ENCODE data around the gene CRYAA. TPM values are rescaled to one million over a fixed set of nuclear protein-coding genes. Genes with fewer than 3 reads are reported as not detected.

CRYAA gene
- total and polyA plus RNA-seq, 2 experiments from 2014 or later: not detected

GRCh38 chr21:43190951-43191350 lies 22.1 kb downstream of the CRYAA start:
- TF ChIP-seq CTCF (IDR thresholded peaks at IDR 0.05; ENCODE audit: low read depth, low read length): no peak
- Histone ChIP-seq H3K4me1 (ENCODE audit: low read depth) (peaks cover 13% of the 10 kb centered on the region), H3K27me3 (no peaks in the 10 kb centered on the region), H3K27ac (no peak overlapping the region), H3K9me3 (ENCODE audit: low read depth) (no peaks in the 10 kb centered on the region), H3K4me3 (no peak overlapping the region), H3K36me3 (no peaks in the 10 kb centered on the region)
- no peak for DNase-seq (ENCODE audit: low read depth in 1 of 2, low spot score in 1 of 2)

- H3K4me1 ChIP-seq (ENCODE audit: low read depth): peaks cover 13% of the 10 kb centered on the region
- TF ChIP-seq CTCF (IDR thresholded peaks at IDR 0.05; ENCODE audit: low read depth, low read length): no peak
- H3K4me3 ChIP-seq: no peak overlapping the region
- H3K9me3 ChIP-seq (ENCODE audit: low read depth): no peaks in the 10 kb centered on the region
- DNase-seq (ENCODE audit: low read depth in 1 of 2, low spot score in 1 of 2): no peak
- no peak overlapping the region for H3K27ac ChIP-seq
- H3K27me3 ChIP-seq: no peaks in the 10 kb centered on the region
- H3K36me3 ChIP-seq: no peaks in the 10 kb centered on the region
Measured at GRCh38 chr21:43191521-43191920, 22.7 kb downstream of the CRYAA start.

- TF ChIP-seq CTCF (IDR thresholded peaks at IDR 0.05; ENCODE audit: low read depth, low read length): no peak
- Histone ChIP-seq H3K9me3 (ENCODE audit: low read depth) (no peaks in the 10 kb centered on the region), H3K36me3 (no peaks in the 10 kb centered on the region), H3K27me3 (no peaks in the 10 kb centered on the region), H3K27ac (no peak overlapping the region), H3K4me3 (no peak overlapping the region), H3K4me1 (ENCODE audit: low read depth) (peaks cover 15% of the 10 kb centered on the region)
- DNase-seq (ENCODE audit: low read depth in 1 of 2, low spot score in 1 of 2): no peak
Measured at GRCh38 chr21:43191971-43192370, 23.2 kb downstream of the CRYAA start.

GRCh38 chr21:43192501-43193081 lies 23.8 kb downstream of the CRYAA start:
- Histone ChIP-seq H3K27me3 (no peaks in the 10 kb centered on the region), H3K4me1 (ENCODE audit: low read depth) (peaks cover 15% of the 10 kb centered on the region), H3K9me3 (ENCODE audit: low read depth) (no peaks in the 10 kb centered on the region), H3K4me3 (no peak overlapping the region), H3K36me3 (no peaks in the 10 kb centered on the region), H3K27ac (no peak overlapping the region)
- no peak for TF ChIP-seq CTCF (IDR thresholded peaks at IDR 0.05; ENCODE audit: low read depth, low read length)
- no peak for DNase-seq (ENCODE audit: low read depth in 1 of 2, low spot score in 1 of 2)

- H3K27me3 ChIP-seq: no peaks in the 10 kb centered on the region
- no peaks in the 10 kb centered on the region for H3K9me3 ChIP-seq (ENCODE audit: low read depth)
- H3K36me3 ChIP-seq: no peaks in the 10 kb centered on the region
- H3K27ac ChIP-seq: no peak overlapping the region
- TF ChIP-seq CTCF (IDR thresholded peaks at IDR 0.05; ENCODE audit: low read depth, low read length): no peak
- peaks cover 15% of the 10 kb centered on the region for H3K4me1 ChIP-seq (ENCODE audit: low read depth)
- no peak overlapping the region for H3K4me3 ChIP-seq
- no peak for DNase-seq (ENCODE audit: low read depth in 1 of 2, low spot score in 1 of 2)
Measured at GRCh38 chr21:43193088-43193650, 24.4 kb downstream of the CRYAA start.
